AG04449 (cell line): ENCODE measurements around the gene EPM2A.
"Not testable (repeated sequence)": the region's sequence is repeated elsewhere in the genome, so short reads cannot be mapped to it uniquely, and the experiment has no call there.

Source experiments
- CTCF ChIA-PET: fragments of 350-600 bp; formaldehyde crosslinking; extraction: SDS; loops from one replicate; lab custom pipeline; 2021; ENCODE audit warnings: antibody characterized with exemption; lab: Yijun Ruan, JAX
- POLR2A ChIA-PET: fragments of 400-600, 350-600 bp; formaldehyde crosslinking; extraction: SDS; loops from one replicate; lab custom pipeline; 2020; ENCODE audit warnings: antibody characterized with exemption, inconsistent platforms; lab: Yijun Ruan, JAX
- DNase-seq: peaks from one replicate; pipeline ENCODE4 v3.0.0-alpha.2; 2010; ENCODE audit warnings: low read depth, low spot score
- H3K4me3 ChIP-seq: 2 replicates; pipeline ENCODE4 v1.5.1; 2011; ENCODE audit warnings: low read depth, mild to moderate bottlenecking, control low read depth, low read length
- CTCF ChIP-seq: IDR thresholded peaks from one replicate; pipeline ENCODE4 v1.5.1; 2011; ENCODE audit warnings: mild to moderate bottlenecking, moderate library complexity, low read length, control low read depth, inconsistent platforms; ENCODE audit not compliant: insufficient read depth; ENCODE audit errors: missing control alignments

The EPM2A gene

DNA sequence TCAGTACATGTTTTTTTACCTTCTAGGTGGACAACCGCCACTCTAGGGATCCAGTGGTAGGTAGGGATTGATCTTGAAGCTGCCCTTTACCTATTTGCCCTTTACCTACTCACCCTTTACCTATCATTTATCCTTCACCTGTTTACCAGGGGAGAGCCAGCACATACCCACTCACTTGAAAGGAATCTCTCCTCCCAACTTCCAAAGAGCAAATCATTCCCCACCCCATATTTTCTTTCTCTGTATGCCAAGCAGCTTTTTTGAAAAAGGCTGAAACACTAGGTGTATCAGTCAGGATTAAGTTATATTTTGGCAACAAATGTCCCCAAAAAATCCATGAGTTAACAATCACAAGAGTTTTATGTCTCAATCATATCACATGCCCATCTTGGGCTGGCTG, 10.5 kb upstream of the EPM2A start:
- ChIA-PET POLR2A (no interaction called here), CTCF (interaction anchor here (1.4 kb wide), 1 partner anchor 8 kb away, joined by 9 read pairs; no protein-coding TSS in a partner anchor)
- DNase-seq = no peak
- no peak for TF ChIP-seq CTCF
- no peak overlapping the region for H3K4me3 ChIP-seq

DNA sequence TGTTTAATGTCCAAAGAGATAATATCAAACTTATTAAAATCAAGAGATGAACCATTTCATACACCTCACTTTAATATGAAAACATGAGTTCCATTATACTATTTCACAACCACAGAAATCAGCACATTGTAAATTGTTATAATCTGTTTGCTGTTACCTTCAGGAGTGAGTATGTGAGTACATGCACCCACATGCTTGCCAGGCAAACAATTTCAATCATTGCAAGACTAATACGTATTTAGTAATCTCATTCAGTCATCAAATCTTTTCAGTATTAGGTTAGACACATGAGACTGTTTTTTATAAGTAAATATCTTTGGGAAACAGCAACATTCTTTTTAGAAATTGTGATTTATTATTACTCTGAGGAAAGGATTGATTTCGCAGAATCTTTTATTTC, 9.3 kb upstream of the EPM2A start:
- no peak for TF ChIP-seq CTCF
- ChIA-PET CTCF (no interaction called here), POLR2A (no interaction called here)
- H3K4me3 ChIP-seq = no peak overlapping the region
- no peak for DNase-seq

- DNase-seq = no peak
- H3K4me3 ChIP-seq = no peak overlapping the region
- TF ChIP-seq CTCF = no peak
- CTCF ChIA-PET = no interaction called here
- POLR2A ChIA-PET = no interaction called here
These were observed 8.0 kb upstream of the EPM2A start for GRCh38 chr6:145743332-145743731.

DNA sequence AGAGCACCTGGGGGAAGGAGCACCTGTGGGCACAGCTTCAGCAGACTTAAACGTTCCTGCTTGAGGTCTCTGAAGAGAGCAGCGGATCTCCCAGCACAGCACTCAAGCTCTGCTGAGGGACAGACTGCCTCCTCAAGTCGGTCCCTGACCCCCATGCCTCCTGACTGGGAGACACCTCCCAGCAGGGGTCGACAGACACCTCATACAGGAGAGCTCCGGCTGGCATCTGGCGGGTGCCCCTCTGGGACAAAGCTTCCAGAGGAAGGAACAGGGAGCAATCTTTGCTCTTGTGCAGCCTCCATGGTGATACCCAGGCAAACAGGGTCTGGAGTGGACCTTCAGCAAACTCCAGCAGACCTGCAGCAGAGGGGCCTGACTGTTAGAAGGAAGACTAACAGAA, 7.2 kb upstream of the EPM2A start:
- H3K4me3 ChIP-seq, CTCF ChIA-PET, POLR2A ChIA-PET, DNase-seq: not testable (repeated sequence)

GRCh38 chr6:145739685-145740084, 4.4 kb upstream of the EPM2A start:
- POLR2A ChIA-PET, CTCF ChIA-PET, DNase-seq, H3K4me3 ChIP-seq: not testable (repeated sequence)

DNA sequence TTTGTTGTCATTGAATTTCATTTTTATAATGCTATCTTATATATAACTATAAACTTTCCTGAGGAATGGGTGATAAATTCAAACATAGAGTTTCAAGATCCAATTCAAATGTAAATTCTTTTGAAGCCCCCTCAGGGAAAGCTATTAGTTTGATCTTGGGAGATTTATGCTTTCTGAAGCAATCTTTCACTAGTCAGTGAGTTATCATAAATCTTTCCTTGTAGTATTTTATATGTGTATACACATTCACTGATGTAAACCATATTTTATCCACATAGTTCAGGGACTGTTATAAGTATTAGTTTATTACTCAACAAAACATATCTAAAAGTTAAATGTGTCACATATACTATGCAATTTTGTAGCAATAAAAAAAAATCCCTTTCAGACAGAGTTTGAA, 2.9 kb upstream of the EPM2A start:
- H3K4me3 ChIP-seq = no peak overlapping the region
- POLR2A ChIA-PET = no interaction called here
- no peak for TF ChIP-seq CTCF
- CTCF ChIA-PET = interaction anchor here (2.8 kb wide), 1 partner anchor 8 kb away, joined by 9 read pairs; no protein-coding TSS in a partner anchor
- no peak for DNase-seq

DNA sequence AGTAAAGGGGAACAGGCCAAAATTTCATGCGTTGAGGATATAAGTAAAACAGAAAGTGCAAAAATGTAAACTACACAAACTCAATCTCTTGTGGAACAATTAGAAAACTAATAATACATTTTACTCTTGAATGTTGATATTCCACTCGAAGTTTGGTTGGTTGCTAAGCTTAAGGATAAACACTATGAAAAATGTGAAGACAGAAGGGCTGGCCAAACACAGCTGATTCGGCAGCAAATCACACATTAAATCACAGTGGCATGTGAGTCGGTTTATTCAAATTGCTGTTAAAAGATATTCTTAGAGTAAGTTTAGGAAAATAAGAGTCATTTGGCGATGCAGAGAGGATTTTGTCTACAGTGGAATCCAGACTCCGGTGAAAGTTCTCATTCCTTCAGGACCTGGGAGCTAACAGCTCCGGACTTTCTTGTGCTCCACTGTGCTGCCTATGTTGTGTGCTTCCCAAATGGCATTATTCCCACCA, 1.4 kb upstream of the EPM2A start:
- POLR2A ChIA-PET = no interaction called here
- TF ChIP-seq CTCF = no peak
- no peak overlapping the region for H3K4me3 ChIP-seq

More for the DNA sequence above, 1.4 kb upstream of the EPM2A start:
- no peak for DNase-seq
- CTCF ChIA-PET = interaction anchor here (0.6 to 2.8 kb wide), 5 partner anchors 10 to 1058 kb away, joined by 3 to 9 read pairs (median 3); no protein-coding TSS in a partner anchor
